Measurements from ENCODE around the gene ALOX12B. TPM values are rescaled to one million over a fixed set of nuclear protein-coding genes. Genes with fewer than 3 reads are reported as not detected.
A peak's percentile ranks its signal among the peaks of the same experiment; 100 is the strongest.
"Not testable (repeated sequence)": the region's sequence is repeated elsewhere in the genome, so short reads cannot be mapped to it uniquely, and the experiment has no call there.

The ALOX12B gene
- total RNA-seq, 1 donor from 2014 or later, result not detected

- FAIRE-seq, result peak; percentile 87
- DNase-seq (ENCODE audit: low spot score in 2 of 2), result peak in 1 of 2 donors; percentile 71
Observed at GRCh38 chr17:8119581-8120519, 32.3 kb upstream of the ALOX12B start.

GRCh38 chr17:8118769-8119580 lies 31.5 kb upstream of the ALOX12B start:
- FAIRE-seq (peak; percentile 59), DNase-seq (ENCODE audit: low spot score in 2 of 2) (peak; percentile 87 to 91)

GRCh38 chr17:8117980-8118768 lies 30.7 kb upstream of the ALOX12B start, which contains the start of gene ALOXE3:
Gene ALOXE3 (minus strand): TSS chr17:8118514. CDS start chr17:8117990, 524 bp downstream.
- FAIRE-seq (no peak), DNase-seq (ENCODE audit: low spot score in 2 of 2) (no peak)

DNA sequence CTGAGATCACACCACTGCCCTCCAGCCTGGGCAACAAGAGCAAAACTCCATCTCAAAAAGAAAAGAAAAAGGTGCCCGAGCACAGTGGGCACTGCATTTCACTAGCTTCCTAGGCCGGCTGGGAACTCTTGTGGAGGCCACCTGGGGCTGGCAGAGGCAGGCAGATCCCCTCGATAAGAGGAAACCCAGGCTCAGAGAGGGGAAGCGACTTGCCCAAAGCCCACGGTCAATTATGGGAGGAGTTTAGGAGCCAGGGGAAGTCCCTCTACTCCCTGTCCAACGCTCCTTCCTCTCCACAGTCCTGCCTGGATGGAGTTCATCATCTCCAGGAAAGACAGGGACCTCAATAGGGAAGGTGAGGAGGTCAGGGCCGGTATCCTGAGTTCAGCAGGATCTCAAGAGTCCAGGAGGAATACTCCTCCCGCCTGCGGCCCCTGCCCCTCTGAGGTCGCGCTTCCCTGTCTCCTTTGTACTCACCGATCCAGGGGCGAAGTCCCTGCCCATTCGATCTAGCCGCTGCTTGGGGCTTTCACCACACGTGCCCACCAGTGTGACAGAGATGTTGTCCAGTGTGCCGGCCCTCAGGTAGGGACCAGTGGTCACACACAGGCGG lies 30.0 kb upstream of the ALOX12B start:
- FAIRE-seq (no peak), DNase-seq (ENCODE audit: low spot score in 2 of 2) (no peak)

DNA sequence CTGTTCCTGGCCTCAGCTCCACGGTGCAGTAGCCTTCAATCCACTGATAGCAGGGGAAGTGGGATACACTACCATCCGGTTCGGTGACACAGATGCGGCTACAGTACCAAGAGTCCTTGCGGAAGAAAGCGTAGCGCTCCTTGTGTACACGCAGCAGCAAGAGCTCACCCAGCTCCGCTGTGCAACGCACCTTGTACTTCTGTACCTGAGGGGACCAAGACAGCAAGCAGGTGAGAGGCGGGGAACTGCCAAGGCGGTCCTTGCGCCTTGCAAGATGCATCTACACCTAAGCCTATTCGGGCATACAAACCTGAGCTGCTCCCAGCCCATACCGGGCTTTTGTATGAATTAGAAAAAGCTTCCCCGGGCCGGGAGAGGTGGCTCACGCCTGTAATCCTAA lies 29.3 kb upstream of the ALOX12B start:
- DNase-seq (ENCODE audit: low spot score in 2 of 2), result no peak
- no peak for FAIRE-seq

- DNase-seq (ENCODE audit: low spot score in 2 of 2) (no peak), FAIRE-seq (no peak)
Observed at GRCh38 chr17:8110907-8111306, 23.4 kb upstream of the ALOX12B start.

- FAIRE-seq (no peak), DNase-seq (ENCODE audit: low spot score in 2 of 2) (no peak)
Observed at GRCh38 chr17:8110456-8110804, 22.9 kb upstream of the ALOX12B start.

DNA sequence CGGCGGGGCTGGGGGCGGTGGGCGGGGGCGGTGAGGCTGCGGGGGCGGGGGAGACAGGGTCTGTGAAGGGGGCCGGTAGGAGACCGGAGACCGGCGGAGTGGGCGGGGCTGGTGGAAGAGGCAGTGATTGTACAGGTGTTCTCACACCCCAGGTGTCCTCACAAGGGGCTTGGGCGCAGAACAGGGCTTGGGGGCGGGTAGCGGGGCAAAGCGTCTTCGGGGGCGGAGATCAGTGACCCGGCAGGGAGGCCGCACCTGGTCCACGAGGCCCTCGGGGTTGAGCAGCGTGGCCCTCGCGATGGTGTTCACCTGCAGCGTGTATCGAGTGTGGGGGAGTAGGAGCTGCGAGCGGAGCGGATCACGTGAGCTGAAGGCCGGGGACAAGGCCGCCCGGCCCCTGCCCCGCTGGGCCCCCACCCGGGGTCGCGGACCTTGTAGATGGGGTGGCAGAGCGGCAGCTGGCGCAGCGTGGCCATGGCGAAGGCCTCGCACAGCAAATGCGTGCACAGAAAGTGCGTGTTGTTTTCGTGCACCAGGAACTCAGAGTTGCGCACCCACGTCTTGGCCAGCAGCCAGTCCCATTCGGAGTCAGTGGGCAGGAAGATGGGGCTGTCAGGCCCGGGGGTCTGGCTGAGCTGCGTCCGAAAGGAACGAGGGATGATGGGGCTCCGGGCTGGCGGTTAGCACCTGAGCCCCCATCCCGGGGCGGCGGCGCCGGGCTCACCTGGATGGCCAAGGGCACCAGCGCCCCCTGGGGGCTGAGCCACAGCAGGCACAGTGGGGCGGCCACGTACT lies 22.3 kb upstream of the ALOX12B start:
- DNase-seq (ENCODE audit: low spot score in 2 of 2) (peak; percentile 46 to 69), FAIRE-seq (no peak)

GRCh38 chr17:8108972-8109660 lies 21.6 kb upstream of the ALOX12B start:
- DNase-seq (ENCODE audit: low spot score in 2 of 2), result no peak
- no peak for FAIRE-seq

DNA sequence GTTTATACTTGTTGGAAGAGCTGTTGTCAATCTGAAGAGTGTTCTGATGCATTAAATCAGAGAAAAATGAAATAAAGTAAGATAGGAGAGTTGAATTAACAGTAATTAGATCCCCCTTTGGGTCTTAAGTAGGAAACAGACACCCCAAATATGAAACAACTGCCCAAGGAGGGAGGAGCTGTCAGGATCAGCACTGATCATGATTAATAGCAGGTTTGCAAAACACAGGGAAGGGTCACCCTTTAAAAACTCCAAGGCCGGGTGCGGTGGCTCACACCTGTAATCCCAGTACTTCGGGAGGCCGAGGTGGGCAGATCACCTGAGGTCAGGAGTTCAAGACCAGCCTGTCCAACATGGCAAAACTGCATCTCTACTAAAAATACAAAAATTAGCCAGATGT lies 19.5 kb upstream of the ALOX12B start:
- FAIRE-seq; DNase-seq (ENCODE audit: low spot score in 2 of 2): not testable (repeated sequence)

DNA sequence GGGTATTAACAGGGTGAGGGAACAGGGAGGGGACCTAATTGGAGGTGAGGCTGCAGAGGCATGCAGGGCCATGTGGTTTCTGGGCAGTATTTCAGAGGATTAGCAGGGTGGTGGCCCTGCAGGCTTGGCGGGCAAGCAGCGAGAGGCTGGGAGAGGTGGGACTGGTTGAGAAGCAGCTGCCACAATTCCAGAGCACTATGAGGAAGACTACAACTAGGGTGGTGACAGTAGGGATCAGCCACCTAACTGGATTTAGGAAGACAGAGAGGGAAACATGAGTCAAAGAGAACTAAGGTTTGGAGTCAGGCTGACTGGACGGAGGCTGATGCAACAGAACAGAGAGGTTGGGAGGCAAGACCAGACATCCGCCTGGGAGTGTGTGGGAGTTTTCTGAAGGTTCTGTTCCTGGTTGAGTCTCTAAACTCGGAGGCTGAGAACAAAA lies 18.5 kb upstream of the ALOX12B start:
- DNase-seq (ENCODE audit: low spot score in 2 of 2) (no peak), FAIRE-seq (no peak)

- FAIRE-seq, result no peak
- no peak for DNase-seq (ENCODE audit: low spot score in 2 of 2)
Observed at GRCh38 chr17:8104911-8105310, 17.4 kb upstream of the ALOX12B start.

DNA sequence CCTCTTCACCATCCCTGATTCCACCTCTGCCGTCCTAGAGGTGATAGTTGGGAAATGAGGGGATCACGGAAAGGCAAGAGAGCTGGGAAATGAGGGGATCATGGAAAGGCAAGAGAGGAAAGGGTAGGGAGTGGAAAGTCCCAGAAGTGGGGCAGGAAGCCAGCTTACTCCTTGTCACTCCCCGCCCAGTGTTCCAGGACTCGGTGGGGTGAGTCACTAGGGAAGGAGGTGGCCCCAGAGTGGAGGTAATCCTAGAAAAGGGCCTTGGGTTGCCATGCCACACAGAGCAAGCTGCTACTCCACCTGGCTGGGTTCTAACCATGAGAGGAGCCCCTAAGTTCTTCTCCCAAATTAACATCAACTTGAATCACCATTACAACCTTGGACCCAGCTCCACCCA lies 16.0 kb upstream of the ALOX12B start:
- no peak for FAIRE-seq
- no peak for DNase-seq (ENCODE audit: low spot score in 2 of 2)

DNA sequence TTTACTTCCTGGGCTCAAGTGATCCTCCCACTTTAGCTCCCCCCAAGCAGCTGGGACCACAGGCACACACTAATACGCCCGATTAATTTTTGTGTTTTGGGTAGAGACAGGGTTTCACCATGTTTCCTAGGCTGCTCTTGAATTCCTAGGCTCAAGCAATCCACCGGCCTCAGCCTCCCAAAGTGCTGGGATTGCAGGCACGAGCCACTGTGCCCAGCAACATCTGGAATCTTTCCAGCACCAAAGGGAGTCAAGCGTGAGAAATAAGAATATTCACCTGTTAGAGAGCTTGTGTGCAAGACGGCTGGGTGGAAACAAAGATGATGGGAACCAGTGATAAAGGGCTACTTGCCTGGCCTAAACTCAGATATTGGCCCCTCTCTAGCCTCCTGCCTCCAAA lies 14.2 kb upstream of the ALOX12B start:
- DNase-seq (ENCODE audit: low spot score in 2 of 2), result no peak
- FAIRE-seq, result no peak

DNA sequence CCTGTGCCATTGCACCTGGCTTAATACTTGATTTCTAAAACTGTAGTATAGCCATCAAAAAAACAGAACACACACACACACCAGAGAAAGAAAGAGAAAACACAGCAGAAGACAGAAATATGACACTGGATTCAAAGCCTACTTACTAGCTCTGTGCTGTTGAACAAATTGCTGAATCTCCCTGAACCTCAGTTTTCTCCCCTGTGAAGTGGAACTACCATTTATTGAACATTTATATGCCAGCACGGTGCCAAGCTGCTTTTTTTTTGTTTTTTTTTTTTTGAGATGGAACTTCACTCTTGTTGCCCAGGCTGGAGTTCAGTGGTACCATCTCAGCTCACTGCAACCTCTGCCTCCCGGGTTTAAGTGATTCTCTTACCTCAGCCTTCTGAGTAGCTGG lies 13.2 kb upstream of the ALOX12B start:
- no peak for FAIRE-seq
- DNase-seq (ENCODE audit: low spot score in 2 of 2), result no peak

DNA sequence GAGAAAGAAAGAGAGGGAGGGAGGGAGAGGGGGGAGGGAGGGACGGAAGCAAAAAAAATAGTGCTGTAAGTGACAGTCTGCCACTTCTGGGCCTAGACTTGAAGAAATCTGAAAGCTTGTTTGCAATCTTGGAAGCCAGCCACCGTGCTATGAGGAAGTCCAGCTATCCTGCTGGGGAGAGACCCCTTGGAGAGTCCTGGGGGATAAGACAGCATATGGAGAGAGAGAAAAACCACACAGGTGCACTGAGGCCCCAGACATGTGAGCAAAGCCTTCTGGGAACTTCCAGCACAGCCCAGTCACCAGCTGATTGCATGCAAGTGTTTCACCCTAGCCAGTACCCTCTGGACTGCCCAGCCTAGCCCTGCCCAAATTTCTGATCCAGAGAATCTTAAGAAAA lies 12.6 kb upstream of the ALOX12B start:
- FAIRE-seq (no peak), DNase-seq (ENCODE audit: low spot score in 2 of 2) (no peak)

DNA sequence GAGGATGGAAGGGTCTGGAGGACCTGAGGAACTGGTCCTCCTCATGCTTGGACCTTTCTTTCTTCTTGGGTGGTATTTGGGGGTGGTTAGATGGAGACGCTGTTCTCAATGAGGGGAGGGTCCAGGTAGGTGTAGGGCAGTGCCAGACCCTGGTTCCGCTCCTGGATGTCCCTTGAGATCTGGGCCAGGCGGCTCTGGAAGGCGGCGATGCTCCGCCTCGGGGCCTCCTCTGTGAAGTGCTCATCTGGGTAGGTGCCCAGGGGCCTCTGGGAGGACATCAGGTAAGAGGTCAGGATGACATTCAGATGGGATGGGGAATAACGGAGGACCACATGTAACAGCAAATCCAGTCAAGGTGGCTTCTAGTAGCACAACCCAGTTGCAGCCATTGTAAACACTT lies 9.0 kb upstream of the ALOX12B start:
- DNase-seq (ENCODE audit: low spot score in 2 of 2) (no peak), FAIRE-seq (no peak)

DNA sequence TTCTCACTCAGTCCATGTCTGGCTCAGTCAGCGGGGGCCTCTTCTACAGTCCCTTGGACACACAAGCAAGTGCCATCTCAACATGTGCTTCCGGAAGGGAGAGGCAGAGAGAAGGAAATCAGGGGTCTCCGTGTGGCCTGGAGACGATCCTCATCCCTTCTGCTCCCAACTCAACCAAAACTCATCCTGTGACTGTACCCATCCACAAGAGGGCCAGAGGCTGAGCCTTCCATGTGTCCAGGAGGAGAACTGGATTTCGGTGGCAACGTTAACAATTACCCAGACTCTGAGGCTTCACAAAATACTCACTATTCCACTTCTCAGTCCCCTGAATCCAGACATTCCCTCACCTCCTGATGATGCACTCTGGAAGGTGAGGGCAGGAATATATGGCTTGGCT lies 7.8 kb upstream of the ALOX12B start:
- FAIRE-seq (no peak), DNase-seq (ENCODE audit: low spot score in 2 of 2) (no peak)

All from frontal cortex (tissue), 4 donors.